BJ (cell line): Measurements from ENCODE around the gene CEP131. TPM values are rescaled to one million over a fixed set of nuclear protein-coding genes. Genes with fewer than 3 reads are reported as not detected.

Experiments used
- CTCF ChIA-PET: fragments of 350-600 bp; formaldehyde crosslinking; extraction: SDS; loops from one replicate; lab custom pipeline; 2021; ENCODE audit warnings: antibody characterized with exemption, inconsistent platforms; lab: Yijun Ruan, JAX
- POLR2A ChIA-PET: fragments of 300-600 bp; sonication (Branson Sonifier 250); formaldehyde crosslinking; extraction: SDS; loops from one replicate; lab custom pipeline; 2021; ENCODE audit warnings: antibody characterized with exemption; lab: Charles Lee
- DNase-seq: peaks from one replicate; pipeline ENCODE4 v3.0.0-alpha.2; 2011; ENCODE audit warnings: low read depth
- H3K27me3 ChIP-seq: 2 replicates; pipeline ENCODE4 v1.6.0; 2011; ENCODE audit warnings: low read length; ENCODE audit not compliant: control insufficient read depth, insufficient read depth
- H3K36me3 ChIP-seq: 2 replicates; pipeline ENCODE4 v1.5.1; 2011; ENCODE audit warnings: low read length; ENCODE audit not compliant: control insufficient read depth, insufficient read depth
- H3K4me3 ChIP-seq: 2 replicates; pipeline ENCODE4 v1.5.1; 2011; ENCODE audit warnings: low read depth, mild to moderate bottlenecking, control low read depth, low read length
- CTCF ChIP-seq: IDR thresholded peaks from 2 replicates; pipeline ENCODE4 v1.5.1; 2011; ENCODE audit warnings: low read depth, mild to moderate bottlenecking, control low read depth, inconsistent platforms, low read length, moderate library complexity; ENCODE audit not compliant: insufficient read depth
- polyA plus RNA-seq: library from polyadenylated mRNA; depleted of rRNA; stranded (reverse); fragments of >200 nt; gene quantifications from 2 replicates; pipeline ENCODE4 v1.2.3, GENCODE V29; 2011

The CEP131 gene
- polyA plus RNA-seq, 1 experiment = 4.9 TPM

- H3K36me3 ChIP-seq = no peaks in the 10 kb centered on the region
- no peaks in the 10 kb centered on the region for H3K27me3 ChIP-seq
- TF ChIP-seq CTCF = no peak
- no peak overlapping the region for H3K4me3 ChIP-seq
- POLR2A ChIA-PET = no interaction called here
- CTCF ChIA-PET = no interaction called here
- DNase-seq = no peak
These were observed 46.1 kb downstream of the CEP131 start for GRCh38 chr17:81176666-81177065.

GRCh38 chr17:81173762-81174155 is 49.0 kb downstream of the CEP131 start:
- ChIA-PET POLR2A (no interaction called here), CTCF (interaction anchor here (1.1 kb wide), 1 partner anchor 31 kb away, joined by 4 read pairs; no protein-coding TSS in a partner anchor)
- Histone ChIP-seq H3K4me3 (no peak overlapping the region), H3K27me3 (no peaks in the 10 kb centered on the region; the same call in none of the 2 replicates), H3K36me3 (no peaks in the 10 kb centered on the region)
- peak; percentile 36 for DNase-seq
- TF ChIP-seq CTCF = no peak

- ChIA-PET POLR2A (no interaction called here), CTCF (interaction anchor here (0.6 kb wide), 1 partner anchor 151 kb away, joined by 4 read pairs; no protein-coding TSS in a partner anchor)
- Histone ChIP-seq H3K27me3 (peaks cover under 1% of the 10 kb centered on the region), H3K36me3 (no peaks in the 10 kb centered on the region), H3K4me3 (no peak overlapping the region)
- no peak for DNase-seq
- no peak for TF ChIP-seq CTCF
These were observed 49.6 kb downstream of the CEP131 start for GRCh38 chr17:81173052-81173761.

GRCh38 chr17:81171941-81172340 is 50.8 kb downstream of the CEP131 start:
- peak; percentile 19 for DNase-seq
- no peak for TF ChIP-seq CTCF
- ChIA-PET CTCF (interaction anchor here (0.6 kb wide), 1 partner anchor 162 kb away, joined by 3 read pairs; no protein-coding TSS in a partner anchor), POLR2A (no interaction called here)
- Histone ChIP-seq H3K27me3 (peaks cover 12% of the 10 kb centered on the region), H3K36me3 (no peaks in the 10 kb centered on the region), H3K4me3 (no peak overlapping the region)

- Histone ChIP-seq H3K36me3 (no peaks in the 10 kb centered on the region), H3K27me3 (peaks cover 16% of the 10 kb centered on the region), H3K4me3 (no peak overlapping the region)
- CTCF ChIA-PET = no interaction called here
- no peak for DNase-seq
- POLR2A ChIA-PET = no interaction called here
- no peak for TF ChIP-seq CTCF
These were observed 51.9 kb downstream of the CEP131 start for GRCh38 chr17:81170727-81171494.
